Ishikawa (cell line): ENCODE measurements around the gene ZNF579.

Experiments used
- CEBPB ChIP-seq: IDR thresholded peaks from 2 replicates; pipeline ENCODE4 v1.6.1; 2012
- CREB1 ChIP-seq: IDR thresholded peaks from 2 replicates; pipeline ENCODE4 v1.6.1; 2012; ENCODE audit warnings: low read depth
- EGR1 ChIP-seq: IDR thresholded peaks from 2 replicates; pipeline ENCODE4 v1.6.1; 2012
- EP300 ChIP-seq: IDR thresholded peaks from 2 replicates; pipeline ENCODE4 v1.6.1; 2012; ENCODE audit warnings: borderline replicate concordance
- FOXM1 ChIP-seq: IDR thresholded peaks from 2 replicates; pipeline ENCODE4 v1.6.1; 2012; ENCODE audit warnings: low read depth, borderline replicate concordance
- MAX ChIP-seq: IDR thresholded peaks from 2 replicates; pipeline ENCODE4 v1.6.1; 2012
- NFIC ChIP-seq: IDR thresholded peaks from 2 replicates; pipeline ENCODE4 v1.6.1; 2012
- RAD21 ChIP-seq: IDR thresholded peaks from 2 replicates; pipeline ENCODE4 v1.6.1; 2012; ENCODE audit warnings: low read depth
- TAF1 ChIP-seq: IDR thresholded peaks from 2 replicates; pipeline ENCODE4 v1.6.1; 2012; ENCODE audit warnings: low read depth, mild to moderate bottlenecking
- TCF12 ChIP-seq: IDR thresholded peaks from 2 replicates; pipeline ENCODE4 v1.6.1; 2012; ENCODE audit warnings: low read depth
- TEAD4 ChIP-seq: IDR thresholded peaks from 2 replicates; pipeline ENCODE4 v1.6.1; 2012
- YY1 ChIP-seq: IDR thresholded peaks from 2 replicates; pipeline ENCODE4 v1.6.1; 2012; ENCODE audit warnings: low read depth
- ZBTB7A ChIP-seq: IDR thresholded peaks from 2 replicates; pipeline ENCODE4 v1.6.1; 2012; ENCODE audit warnings: low read depth
- TF ChIP-seq, protein P1 (sequence below): IDR thresholded peaks from 2 replicates; pipeline ENCODE4 v1.6.1; 2012; ENCODE audit warnings: low read depth, mild to moderate bottlenecking
- TF ChIP-seq, protein P2 (sequence below): IDR thresholded peaks from 2 replicates; pipeline ENCODE4 v1.6.1; 2012

Gene ZNF579

DNA sequence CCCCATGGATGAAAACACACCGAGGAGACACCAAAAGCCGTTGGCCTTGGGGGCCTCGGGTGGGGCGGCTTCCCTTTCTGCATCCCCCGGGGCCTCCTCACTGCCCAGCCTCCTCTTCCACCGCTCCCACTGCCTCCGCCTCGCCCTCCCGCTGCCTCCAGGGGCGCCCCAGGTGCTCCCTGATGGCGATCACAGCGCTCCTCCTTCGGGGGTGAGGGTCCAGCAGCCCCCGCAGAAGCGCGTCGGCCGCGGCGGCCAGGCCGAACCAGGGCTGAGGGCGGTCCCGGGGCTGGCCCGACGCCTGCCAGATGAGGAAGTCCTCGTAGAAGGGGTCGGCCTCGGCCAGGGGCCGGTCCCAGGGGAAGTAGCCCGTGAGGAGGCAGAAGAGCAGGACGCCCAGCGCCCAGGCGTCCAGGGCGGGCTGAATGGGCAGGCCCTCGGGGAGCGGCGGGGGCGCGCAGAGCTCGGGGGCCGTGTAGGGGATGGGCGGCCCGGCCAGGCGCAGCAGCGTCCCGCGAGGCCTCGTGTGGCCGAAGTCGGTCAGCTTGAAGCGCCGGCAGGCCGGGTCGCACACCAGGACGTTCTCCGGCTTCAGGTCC is 50.9 kb downstream of the ZNF579 start:
- TF ChIP-seq CREB1 = no peak
- no peak for TF ChIP-seq CEBPB
- TF ChIP-seq FOXM1 = no peak
- TF ChIP-seq, protein P1, sequence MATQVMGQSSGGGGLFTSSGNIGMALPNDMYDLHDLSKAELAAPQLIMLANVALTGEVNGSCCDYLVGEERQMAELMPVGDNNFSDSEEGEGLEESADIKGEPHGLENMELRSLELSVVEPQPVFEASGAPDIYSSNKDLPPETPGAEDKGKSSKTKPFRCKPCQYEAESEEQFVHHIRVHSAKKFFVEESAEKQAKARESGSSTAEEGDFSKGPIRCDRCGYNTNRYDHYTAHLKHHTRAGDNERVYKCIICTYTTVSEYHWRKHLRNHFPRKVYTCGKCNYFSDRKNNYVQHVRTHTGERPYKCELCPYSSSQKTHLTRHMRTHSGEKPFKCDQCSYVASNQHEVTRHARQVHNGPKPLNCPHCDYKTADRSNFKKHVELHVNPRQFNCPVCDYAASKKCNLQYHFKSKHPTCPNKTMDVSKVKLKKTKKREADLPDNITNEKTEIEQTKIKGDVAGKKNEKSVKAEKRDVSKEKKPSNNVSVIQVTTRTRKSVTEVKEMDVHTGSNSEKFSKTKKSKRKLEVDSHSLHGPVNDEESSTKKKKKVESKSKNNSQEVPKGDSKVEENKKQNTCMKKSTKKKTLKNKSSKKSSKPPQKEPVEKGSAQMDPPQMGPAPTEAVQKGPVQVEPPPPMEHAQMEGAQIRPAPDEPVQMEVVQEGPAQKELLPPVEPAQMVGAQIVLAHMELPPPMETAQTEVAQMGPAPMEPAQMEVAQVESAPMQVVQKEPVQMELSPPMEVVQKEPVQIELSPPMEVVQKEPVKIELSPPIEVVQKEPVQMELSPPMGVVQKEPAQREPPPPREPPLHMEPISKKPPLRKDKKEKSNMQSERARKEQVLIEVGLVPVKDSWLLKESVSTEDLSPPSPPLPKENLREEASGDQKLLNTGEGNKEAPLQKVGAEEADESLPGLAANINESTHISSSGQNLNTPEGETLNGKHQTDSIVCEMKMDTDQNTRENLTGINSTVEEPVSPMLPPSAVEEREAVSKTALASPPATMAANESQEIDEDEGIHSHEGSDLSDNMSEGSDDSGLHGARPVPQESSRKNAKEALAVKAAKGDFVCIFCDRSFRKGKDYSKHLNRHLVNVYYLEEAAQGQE = no peak
- TF ChIP-seq RAD21 = no peak
- TF ChIP-seq ZBTB7A = no peak
- TF ChIP-seq YY1 = no peak
- TF ChIP-seq TAF1 = no peak
- TF ChIP-seq, protein P2, sequence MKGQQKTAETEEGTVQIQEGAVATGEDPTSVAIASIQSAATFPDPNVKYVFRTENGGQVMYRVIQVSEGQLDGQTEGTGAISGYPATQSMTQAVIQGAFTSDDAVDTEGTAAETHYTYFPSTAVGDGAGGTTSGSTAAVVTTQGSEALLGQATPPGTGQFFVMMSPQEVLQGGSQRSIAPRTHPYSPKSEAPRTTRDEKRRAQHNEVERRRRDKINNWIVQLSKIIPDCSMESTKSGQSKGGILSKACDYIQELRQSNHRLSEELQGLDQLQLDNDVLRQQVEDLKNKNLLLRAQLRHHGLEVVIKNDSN = no peak
- no peak for TF ChIP-seq MAX
- TF ChIP-seq EGR1 = no peak
- no peak for TF ChIP-seq TEAD4
- TF ChIP-seq EP300 = no peak
- no peak for TF ChIP-seq TCF12
- no peak for TF ChIP-seq NFIC

DNA sequence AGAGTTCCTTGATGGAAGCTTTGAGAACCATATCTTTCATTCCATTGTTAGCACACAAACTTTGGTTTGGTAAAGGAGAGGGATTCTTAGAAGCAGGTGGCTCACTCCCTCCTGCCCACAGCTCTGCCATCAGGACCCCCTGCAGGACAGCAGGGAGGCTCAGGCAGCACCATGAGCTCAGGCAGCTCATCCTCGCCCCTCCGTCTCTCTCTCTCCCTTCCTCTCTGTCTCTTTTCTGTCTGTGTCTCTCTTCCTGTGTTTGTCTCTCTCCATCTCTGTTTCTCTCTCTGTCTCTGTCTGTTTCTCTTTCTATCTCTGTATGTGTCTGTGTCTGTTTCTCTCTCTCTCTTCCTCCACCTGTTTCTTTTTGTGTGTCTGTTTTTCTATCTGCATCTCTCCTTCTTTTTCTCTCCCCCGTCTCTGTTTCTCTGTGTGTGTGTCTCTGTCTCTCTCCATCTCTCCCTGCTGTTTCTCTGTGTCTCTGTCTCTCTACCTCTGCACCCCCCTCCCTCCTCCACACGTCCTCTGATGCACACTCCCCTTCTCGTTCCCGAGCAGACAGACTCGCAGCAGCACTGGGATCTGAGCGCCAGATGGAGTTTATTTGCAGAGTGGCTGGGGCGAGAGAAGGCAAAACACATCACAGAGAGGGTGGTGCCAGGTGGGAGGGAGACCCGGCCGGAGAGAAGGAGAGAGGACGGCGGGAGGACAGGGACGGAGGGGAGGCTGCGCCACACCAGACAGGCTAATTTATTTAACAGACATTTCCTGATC is 52.4 kb downstream of the ZNF579 start:
- TF ChIP-seq EP300 (no peak), FOXM1 (no peak), MAX (no peak), TEAD4 (no peak), EGR1 (no peak)

GRCh38 chr19:55527197-55528029 is 53.2 kb downstream of the ZNF579 start:
- TF ChIP-seq YY1 (no peak), TAF1 (no peak), MAX (no peak), EGR1 (no peak), RAD21 (no peak), CREB1 (no peak), NFIC (no peak), ZBTB7A (no peak)
- TF ChIP-seq, protein P1 = no peak
- TF ChIP-seq, protein P2 = no peak
